ENCODE measurements around the gene CXADR.

The CXADR gene

GRCh38 chr21:17609681-17610080 lies 96.8 kb downstream of the CXADR start:
- no peak for DNase-seq

GRCh38 chr21:17610911-17611310 lies 98.1 kb downstream of the CXADR start:
- DNase-seq: no peak

GRCh38 chr21:17611414-17612022 lies 98.7 kb downstream of the CXADR start:
- DNase-seq: peak; percentile 72 to 85

- peak in 1 of 2 experiments; percentile 13 for DNase-seq
Observed at GRCh38 chr21:17612023-17612564, 99.3 kb downstream of the CXADR start.

- peak; percentile 76 to 94 for DNase-seq
Observed at GRCh38 chr21:17612565-17613241, 99.9 kb downstream of the CXADR start, which contains the start of gene BTG3. Gene BTG3 (minus strand): TSS chr21:17612901. CDS start chr21:17609144, 3,757 bp downstream.

GRCh38 chr21:17613242-17613676 lies 100.4 kb downstream of the CXADR start:
- peak in 1 of 2 experiments; percentile 48 for DNase-seq

GRCh38 chr21:17616831-17617230 lies 104.0 kb downstream of the CXADR start:
- no peak for DNase-seq

GRCh38 chr21:17622018-17622417 lies 109.2 kb downstream of the CXADR start:
- DNase-seq: no peak

- DNase-seq: peak; percentile 67 to 68
Observed at GRCh38 chr21:17631195-17631594, 118.4 kb downstream of the CXADR start.

GRCh38 chr21:17636711-17637110 lies 123.9 kb downstream of the CXADR start:
- no peak for DNase-seq

GRCh38 chr21:17640821-17641220 lies 128.0 kb downstream of the CXADR start:
- DNase-seq: no peak
